ENCODE results near the gene DIP2C. TPM values are rescaled to one million over a fixed set of nuclear protein-coding genes. Genes with fewer than 3 reads are reported as not detected.
"Not testable (repeated sequence)": the region's sequence is repeated elsewhere in the genome, so short reads cannot be mapped to it uniquely, and the experiment has no call there.

Gene DIP2C
- total RNA-seq, 1 experiment from 2014 or later = 4.9 TPM

- in situ Hi-C loops (cut with HindIII; ENCODE audit: low pct_unique_long_range_greater_than_20kb, low sequenced_read_pairs) = no loop called here
- no peak for DNase-seq (ENCODE audit: low read depth)
These were observed 292.0 kb downstream of the DIP2C start for GRCh38 chr10:397321-398068.

- no peak for DNase-seq (ENCODE audit: low read depth)
- in situ Hi-C loops (cut with HindIII; ENCODE audit: low pct_unique_long_range_greater_than_20kb, low sequenced_read_pairs) = no loop called here
These were observed 292.8 kb downstream of the DIP2C start for GRCh38 chr10:396535-397220.

GRCh38 chr10:396107-396506 is 293.4 kb downstream of the DIP2C start:
- in situ Hi-C loops (cut with HindIII; ENCODE audit: low pct_unique_long_range_greater_than_20kb, low sequenced_read_pairs) = no loop called here
- no peak for DNase-seq (ENCODE audit: low read depth)

GRCh38 chr10:395665-396064 is 293.8 kb downstream of the DIP2C start:
- in situ Hi-C loops (cut with HindIII; ENCODE audit: low pct_unique_long_range_greater_than_20kb, low sequenced_read_pairs) = no loop called here
- no peak for DNase-seq (ENCODE audit: low read depth)

- DNase-seq (ENCODE audit: low read depth); in situ Hi-C loops (cut with HindIII; ENCODE audit: low pct_unique_long_range_greater_than_20kb, low sequenced_read_pairs): not testable (repeated sequence)
These were observed 294.9 kb downstream of the DIP2C start for GRCh38 chr10:394439-395101.

GRCh38 chr10:393787-394438 is 295.6 kb downstream of the DIP2C start:
- no peak for DNase-seq (ENCODE audit: low read depth)
- in situ Hi-C loops (cut with HindIII; ENCODE audit: low pct_unique_long_range_greater_than_20kb, low sequenced_read_pairs) = no loop called here

- DNase-seq (ENCODE audit: low read depth) = no peak
- in situ Hi-C loops (cut with HindIII; ENCODE audit: low pct_unique_long_range_greater_than_20kb, low sequenced_read_pairs) = no loop called here
These were observed 296.2 kb downstream of the DIP2C start for GRCh38 chr10:393106-393745.

- in situ Hi-C loops (cut with HindIII; ENCODE audit: low pct_unique_long_range_greater_than_20kb, low sequenced_read_pairs) = no loop called here
- DNase-seq (ENCODE audit: low read depth) = no peak
These were observed 296.8 kb downstream of the DIP2C start for GRCh38 chr10:392705-393037.

- in situ Hi-C loops (cut with HindIII; ENCODE audit: low pct_unique_long_range_greater_than_20kb, low sequenced_read_pairs) = no loop called here
- no peak for DNase-seq (ENCODE audit: low read depth)
These were observed 297.4 kb downstream of the DIP2C start for GRCh38 chr10:391847-392704.

- no peak for DNase-seq (ENCODE audit: low read depth)
- in situ Hi-C loops (cut with HindIII; ENCODE audit: low pct_unique_long_range_greater_than_20kb, low sequenced_read_pairs) = no loop called here
These were observed 298.2 kb downstream of the DIP2C start for GRCh38 chr10:391305-391704.

GRCh38 chr10:390449-391100 is 298.9 kb downstream of the DIP2C start:
- no peak for DNase-seq (ENCODE audit: low read depth)
- in situ Hi-C loops (cut with HindIII; ENCODE audit: low pct_unique_long_range_greater_than_20kb, low sequenced_read_pairs) = no loop called here

GRCh38 chr10:389836-390448 is 299.5 kb downstream of the DIP2C start:
- in situ Hi-C loops (cut with HindIII; ENCODE audit: low pct_unique_long_range_greater_than_20kb, low sequenced_read_pairs) = no loop called here

GRCh38 chr10:389261-389790 is 300.1 kb downstream of the DIP2C start:
- no peak for DNase-seq (ENCODE audit: low read depth)
- in situ Hi-C loops (cut with HindIII; ENCODE audit: low pct_unique_long_range_greater_than_20kb, low sequenced_read_pairs) = no loop called here

More at GRCh38 chr10:389836-390448, 299.5 kb downstream of the DIP2C start:
- DNase-seq (ENCODE audit: low read depth) = no peak

- DNase-seq (ENCODE audit: low read depth) = no peak
These were observed 300.8 kb downstream of the DIP2C start for GRCh38 chr10:388661-389045.

GRCh38 chr10:387909-388660 is 301.4 kb downstream of the DIP2C start:
- no peak for DNase-seq (ENCODE audit: low read depth)
- in situ Hi-C loops (cut with HindIII; ENCODE audit: low pct_unique_long_range_greater_than_20kb, low sequenced_read_pairs) = no loop called here

More at GRCh38 chr10:388661-389045, 300.8 kb downstream of the DIP2C start:
- in situ Hi-C loops (cut with HindIII; ENCODE audit: low pct_unique_long_range_greater_than_20kb, low sequenced_read_pairs) = no loop called here

- DNase-seq (ENCODE audit: low read depth) = no peak
- in situ Hi-C loops (cut with HindIII; ENCODE audit: low pct_unique_long_range_greater_than_20kb, low sequenced_read_pairs) = no loop called here
These were observed 301.9 kb downstream of the DIP2C start for GRCh38 chr10:387593-387891.
